GM23338 (cell line): ENCODE results near the gene PAQR4. TPM values are rescaled to one million over a fixed set of nuclear protein-coding genes. Genes with fewer than 3 reads are reported as not detected.

Experiments
- ATAC-seq: fragments of 200-7000 bp; cut with Tn5 transposase; 3 replicates; pipeline ENCODE4 v1.9.1; 2020
- DNase-seq: peaks from one replicate; pipeline ENCODE4 v3.0.0-alpha.2; 2015; ENCODE audit warnings: low spot score
- H2AFZ ChIP-seq: fragments of 200-600 bp; sonication (generic); 2 replicates; pipeline ENCODE4 v1.8.0; 2016; ENCODE audit warnings: antibody characterized with exemption, mild to moderate bottlenecking, moderate library complexity
- H3F3A ChIP-seq: fragments of 200-600 bp; sonication (generic); replicated peaks from 2 replicates; pipeline ENCODE4 v1.8.0; 2017; ENCODE audit warnings: antibody characterized with exemption, mixed run types, low read depth
- H3K27ac ChIP-seq: fragments of 200-600 bp; sonication (generic); 2 replicates; pipeline ENCODE4 v1.6.1; 2016; ENCODE audit warnings: low read depth
- H3K27me3 ChIP-seq: fragments of 200-600 bp; sonication (generic); 2 replicates; pipeline ENCODE4 v1.8.0; 2016; ENCODE audit warnings: mild to moderate bottlenecking, mixed run types, moderate library complexity; ENCODE audit not compliant: insufficient read depth
- H3K36me3 ChIP-seq: fragments of 200-600 bp; sonication (generic); 2 replicates; pipeline ENCODE4 v1.8.0; 2016; ENCODE audit warnings: mild to moderate bottlenecking; ENCODE audit not compliant: insufficient read depth
- H3K4me1 ChIP-seq: fragments of 200-600 bp; sonication (generic); 2 replicates; pipeline ENCODE4 v1.8.0; 2016; ENCODE audit warnings: mild to moderate bottlenecking, moderate library complexity; ENCODE audit not compliant: insufficient read depth
- H3K4me2 ChIP-seq: fragments of 200-600 bp; sonication (generic); 2 replicates; pipeline ENCODE4 v1.7.1; 2017; ENCODE audit warnings: mixed run types
- H3K4me3 ChIP-seq: fragments of 200-600 bp; sonication (generic); 2 replicates; pipeline ENCODE4 v1.6.1; 2016; ENCODE audit warnings: mixed run types
- H3K79me2 ChIP-seq: fragments of 200-600 bp; sonication (generic); replicated peaks from 2 replicates; pipeline ENCODE4 v1.8.0; 2017; ENCODE audit warnings: mild to moderate bottlenecking; ENCODE audit not compliant: insufficient read depth
- H3K9me2 ChIP-seq: fragments of 200-600 bp; sonication (generic); 2 replicates; pipeline ENCODE4 v1.8.0; 2017; ENCODE audit not compliant: insufficient read depth
- H4K20me1 ChIP-seq: fragments of 200-600 bp; sonication (generic); replicated peaks from 2 replicates; pipeline ENCODE4 v1.8.0; 2017; ENCODE audit warnings: mild to moderate bottlenecking; ENCODE audit not compliant: insufficient read depth
- H3K27ac Mint-ChIP-seq: 2 replicates; pipeline ENCODE4 v1.8.0; 2020; ENCODE audit warnings: inconsistent platforms, mild to moderate bottlenecking, moderate library complexity, mixed read lengths
- H3K27me3 Mint-ChIP-seq: 3 replicates; pipeline ENCODE4 v1.8.0; 2022; ENCODE audit warnings: low read depth, mild to moderate bottlenecking, moderate library complexity, mixed read lengths, inconsistent platforms; ENCODE audit not compliant: insufficient read depth, poor library complexity
- H3K36me3 Mint-ChIP-seq: 3 replicates; pipeline ENCODE4 v1.8.0; 2021; ENCODE audit warnings: low read depth, mild to moderate bottlenecking, inconsistent platforms, moderate library complexity, mixed read lengths
- H3K4me1 Mint-ChIP-seq: 3 replicates; pipeline ENCODE4 v1.8.0; 2020; ENCODE audit warnings: mild to moderate bottlenecking, inconsistent platforms, mixed read lengths
- H3K4me3 Mint-ChIP-seq: 3 replicates; pipeline ENCODE4 v1.8.0; 2021; ENCODE audit warnings: moderate library complexity, mild to moderate bottlenecking, inconsistent platforms, mixed read lengths
- H3K9me3 Mint-ChIP-seq: 3 replicates; pipeline ENCODE4 v1.8.0; 2020; ENCODE audit warnings: moderate library complexity, mild to moderate bottlenecking, inconsistent platforms, mixed read lengths
- CTCF ChIP-seq, 2 experiments: fragments of 200-600 bp in 1 of 2; sonication (generic) in 1 of 2; conservative IDR thresholded peaks; 2 replicates each; pipeline versions ENCODE4 v1.5.1 to v1.6.1; 2016 to 2017; ENCODE audit warnings: antibody characterized with exemption in 2 of 2, low read depth in 2 of 2, mild to moderate bottlenecking in 2 of 2, moderate library complexity in 1 of 2
- NANOG ChIP-seq: IDR thresholded peaks from 2 replicates; pipeline ENCODE4 v1.6.1; 2016; ENCODE audit warnings: antibody characterized with exemption, borderline replicate concordance
- REST ChIP-seq: IDR thresholded peaks from one replicate; pipeline ENCODE4 v1.6.1; 2018; ENCODE audit warnings: antibody characterized with exemption; ENCODE audit not compliant: unreplicated experiment
- STAT1 ChIP-seq: IDR thresholded peaks from one replicate; pipeline ENCODE4 v1.6.1; 2016; ENCODE audit warnings: antibody characterized with exemption; ENCODE audit not compliant: unreplicated experiment
- ZNF114 ChIP-seq: fragments of 250-450 bp; sonication (Bioruptor Pico); IDR thresholded peaks from 2 replicates; pipeline ENCODE4 v1.5.0; 2020; ENCODE audit warnings: mild to moderate bottlenecking, moderate library complexity
- ZNF462 ChIP-seq: fragments of 250-450 bp; sonication (Bioruptor Pico); IDR thresholded peaks from 2 replicates; pipeline ENCODE4 v1.5.0; 2020; ENCODE audit warnings: mild to moderate bottlenecking, moderate library complexity
- polyA plus RNA-seq: library from polyadenylated mRNA; unstranded; fragments of >200 nt; fragmentation: Nextera tagmentation; extraction: Ambion mirVana; gene quantifications from 2 replicates; pipeline ENCODE4 v1.2.1, GENCODE V29; 2016
- total RNA-seq: library from RNA; depleted of rRNA; stranded (reverse); fragments of >200 nt; shearing (Covaris generic); gene quantifications from 2 replicates; pipeline ENCODE4 v1.2.3, GENCODE V29; 2014

The PAQR4 gene
- total and polyA plus RNA-seq, 2 experiments from 2014 or later = 7.0 to 29.3 TPM

- peak overlapping the region; percentile 75 for H3K4me3 Mint-ChIP-seq
- peaks cover 54% of the 10 kb centered on the region for H3K27me3 Mint-ChIP-seq
- ATAC-seq (peak; percentile 10), DNase-seq (peak; percentile 65)
- peak overlapping the region; percentile 88 for H3K4me2 ChIP-seq
- H3K36me3 ChIP-seq = no peaks in the 10 kb centered on the region
- H2AFZ ChIP-seq = no peak overlapping the region
- no peaks in the 10 kb centered on the region for H3K9me2 ChIP-seq
- H3K4me3 ChIP-seq = peak overlapping the region; percentile 68; the same call in 1 of the 2 replicates
- H4K20me1 ChIP-seq = peaks cover 25% of the 10 kb centered on the region
- H3K9me3 Mint-ChIP-seq = peaks cover 7% of the 10 kb centered on the region; the same call in 2 of the 3 replicates
- H3K27ac ChIP-seq = no peak overlapping the region
- peaks cover 24% of the 10 kb centered on the region for H3K79me2 ChIP-seq
- no peak overlapping the region for H3K27ac Mint-ChIP-seq
- peaks cover 11% of the 10 kb centered on the region for H3K27me3 ChIP-seq
- peaks cover 61% of the 10 kb centered on the region for H3K4me1 Mint-ChIP-seq
- H3K4me1 ChIP-seq = peaks cover 74% of the 10 kb centered on the region
- TF ChIP-seq ZNF462 (CRISPR knock-in tag) = no peak
- TF ChIP-seq CTCF (conservative IDR thresholded peaks at IDR 0.05; ENCODE audit: low read depth in 2 of 2) = peak; percentile 35 to 46
- TF ChIP-seq NANOG = no peak
- TF ChIP-seq REST = no peak
- no peak for TF ChIP-seq STAT1
- no peak for TF ChIP-seq ZNF114 (CRISPR knock-in tag)
- peaks cover 55% of the 10 kb centered on the region for H3F3A ChIP-seq
- peaks cover 34% of the 10 kb centered on the region for H3K36me3 Mint-ChIP-seq
Measured at GRCh38 chr16:3013491-3013951, 44.4 kb downstream of the PAQR4 start.
